Esophagus muscularis mucosa (tissue), 4 donors: Measurements from ENCODE around the gene TANGO6.

Source experiments
- CTCF ChIP-seq, 3 experiments: fragments of 200-600 bp in 2 of 3; fragments of 450-650 bp in 1 of 3; sonication (generic) in 2 of 3; IDR thresholded peaks; one replicate each; pipeline ENCODE4 v1.5.1; 2017 to 2019; ENCODE audit warnings: antibody characterized with exemption in 3 of 3, mild to moderate bottlenecking in 2 of 3, moderate library complexity in 1 of 3
- EP300 ChIP-seq: sonication (generic); formaldehyde crosslinking; IDR thresholded peaks from one replicate; pipeline ENCODE4 v1.6.1; 2017; ENCODE audit warnings: antibody characterized with exemption
- POLR2A ChIP-seq: fragments of 450-650 bp; IDR thresholded peaks from one replicate; pipeline ENCODE4 v1.6.1; 2017; ENCODE audit warnings: antibody characterized with exemption, moderate library complexity, mild to moderate bottlenecking, low read depth

- no peak for TF ChIP-seq CTCF (IDR thresholded peaks at IDR 0.05)
- TF ChIP-seq POLR2A: no peak
- TF ChIP-seq EP300: no peak
These were observed 41.1 kb upstream of the TANGO6 start for GRCh38 chr16:68802190-68802589.
